ENCODE measurements around the gene CPT1B. TPM values are rescaled to one million over a fixed set of nuclear protein-coding genes. Genes with fewer than 3 reads are reported as not detected.
A peak's percentile ranks its signal among the peaks of the same experiment; 100 is the strongest.

CPT1B gene
- total and polyA plus RNA-seq, 2 experiments from 2014 or later, result 5.6 to 14.4 TPM

DNA sequence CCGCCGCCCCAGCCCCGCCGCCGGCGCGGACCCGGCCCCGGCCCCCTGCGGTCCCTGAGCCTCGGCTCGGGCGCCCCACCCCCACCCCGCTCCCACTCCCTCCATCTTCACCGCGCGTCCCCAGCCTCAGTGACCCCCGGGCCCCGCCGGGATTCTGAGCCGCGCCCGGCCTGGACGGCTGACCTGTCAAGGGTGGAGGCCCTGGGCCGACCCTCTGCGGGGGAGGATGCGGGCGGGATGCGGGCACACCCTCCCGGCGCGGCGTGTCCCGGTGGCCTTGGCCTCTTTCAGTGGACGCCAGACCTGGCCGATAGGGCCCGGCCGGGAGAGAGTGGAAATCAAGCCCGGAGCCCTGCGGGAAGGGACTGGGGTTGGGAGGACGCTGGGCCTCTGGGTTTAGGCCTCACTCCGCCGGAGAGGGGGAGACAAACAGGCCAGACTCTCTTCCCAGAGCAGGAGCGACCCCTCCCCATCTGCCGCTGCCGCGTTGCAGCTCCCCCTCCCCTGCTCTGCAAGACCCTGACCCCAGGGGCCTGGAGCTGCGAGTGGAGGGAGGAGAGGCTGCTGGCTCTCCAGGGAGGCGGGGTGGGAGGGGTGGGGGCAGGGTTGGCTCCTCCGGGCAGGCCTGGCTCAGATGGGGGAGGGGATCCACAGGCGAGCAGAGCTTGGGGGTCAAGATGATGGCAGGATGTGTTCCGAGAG is 22.9 kb upstream of the CPT1B start:
- H3F3A ChIP-seq (replicated peaks; ENCODE audit: low read depth), result no peaks in the 10 kb centered on the region
- H3K79me2 ChIP-seq (replicated peaks; ENCODE audit: insufficient read depth), result no peaks in the 10 kb centered on the region
- H3K4me2 ChIP-seq, result peak overlapping the region; percentile 75
- DNase-seq (ENCODE audit: low spot score) (no peak), ATAC-seq (no peak; the same call in 2 of the 3 replicates)
- H3K4me1 ChIP-seq (ENCODE audit: insufficient read depth), result no peaks in the 10 kb centered on the region; the same call in 1 of the 2 replicates
- Mint-ChIP-seq H3K27ac (no peak overlapping the region), H3K36me3 (ENCODE audit: low read depth) (peaks cover 3% of the 10 kb centered on the region; the same call in 1 of the 3 replicates), H3K4me1 (peaks cover 16% of the 10 kb centered on the region), H3K9me3 (0 out of 3 replicates have a peak, but pooled peaks cover 3% of the 10 kb centered on the region), H3K27me3 (ENCODE audit: insufficient read depth, low read depth, poor library complexity) (peaks cover 64% of the 10 kb centered on the region), H3K4me3 (peak overlapping the region; percentile 63)
- H4K20me1 ChIP-seq (replicated peaks; ENCODE audit: insufficient read depth), result no peaks in the 10 kb centered on the region; the same call in 1 of the 2 replicates
- H3K4me3 ChIP-seq, result peak overlapping the region; percentile 55
- peaks cover 91% of the 10 kb centered on the region for H3K27me3 ChIP-seq (ENCODE audit: insufficient read depth)
- no peak overlapping the region for H3K27ac ChIP-seq (ENCODE audit: low read depth)
- H3K36me3 ChIP-seq (ENCODE audit: insufficient read depth), result no peaks in the 10 kb centered on the region
- H3K9me2 ChIP-seq (ENCODE audit: insufficient read depth), result no peaks in the 10 kb centered on the region
- H2AFZ ChIP-seq, result no peak overlapping the region
- TF ChIP-seq EZH2 (IDR thresholded peaks at IDR 0.05; ENCODE audit: low read depth, unreplicated experiment), result peak; percentile 69
- TF ChIP-seq, protein P1, sequence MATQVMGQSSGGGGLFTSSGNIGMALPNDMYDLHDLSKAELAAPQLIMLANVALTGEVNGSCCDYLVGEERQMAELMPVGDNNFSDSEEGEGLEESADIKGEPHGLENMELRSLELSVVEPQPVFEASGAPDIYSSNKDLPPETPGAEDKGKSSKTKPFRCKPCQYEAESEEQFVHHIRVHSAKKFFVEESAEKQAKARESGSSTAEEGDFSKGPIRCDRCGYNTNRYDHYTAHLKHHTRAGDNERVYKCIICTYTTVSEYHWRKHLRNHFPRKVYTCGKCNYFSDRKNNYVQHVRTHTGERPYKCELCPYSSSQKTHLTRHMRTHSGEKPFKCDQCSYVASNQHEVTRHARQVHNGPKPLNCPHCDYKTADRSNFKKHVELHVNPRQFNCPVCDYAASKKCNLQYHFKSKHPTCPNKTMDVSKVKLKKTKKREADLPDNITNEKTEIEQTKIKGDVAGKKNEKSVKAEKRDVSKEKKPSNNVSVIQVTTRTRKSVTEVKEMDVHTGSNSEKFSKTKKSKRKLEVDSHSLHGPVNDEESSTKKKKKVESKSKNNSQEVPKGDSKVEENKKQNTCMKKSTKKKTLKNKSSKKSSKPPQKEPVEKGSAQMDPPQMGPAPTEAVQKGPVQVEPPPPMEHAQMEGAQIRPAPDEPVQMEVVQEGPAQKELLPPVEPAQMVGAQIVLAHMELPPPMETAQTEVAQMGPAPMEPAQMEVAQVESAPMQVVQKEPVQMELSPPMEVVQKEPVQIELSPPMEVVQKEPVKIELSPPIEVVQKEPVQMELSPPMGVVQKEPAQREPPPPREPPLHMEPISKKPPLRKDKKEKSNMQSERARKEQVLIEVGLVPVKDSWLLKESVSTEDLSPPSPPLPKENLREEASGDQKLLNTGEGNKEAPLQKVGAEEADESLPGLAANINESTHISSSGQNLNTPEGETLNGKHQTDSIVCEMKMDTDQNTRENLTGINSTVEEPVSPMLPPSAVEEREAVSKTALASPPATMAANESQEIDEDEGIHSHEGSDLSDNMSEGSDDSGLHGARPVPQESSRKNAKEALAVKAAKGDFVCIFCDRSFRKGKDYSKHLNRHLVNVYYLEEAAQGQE (IDR thresholded peaks at IDR 0.05; ENCODE audit: unreplicated experiment), result no peak

- H3K36me3 Mint-ChIP-seq (ENCODE audit: low read depth), result peaks cover 3% of the 10 kb centered on the region; the same call in 1 of the 3 replicates
- Histone ChIP-seq H3K27me3 (ENCODE audit: insufficient read depth) (peaks cover 87% of the 10 kb centered on the region), H4K20me1 (replicated peaks; ENCODE audit: insufficient read depth) (no peaks in the 10 kb centered on the region; the same call in 1 of the 2 replicates), H3K9me2 (ENCODE audit: insufficient read depth) (no peaks in the 10 kb centered on the region), H3K79me2 (replicated peaks; ENCODE audit: insufficient read depth) (no peaks in the 10 kb centered on the region), H3K4me1 (ENCODE audit: insufficient read depth) (no peaks in the 10 kb centered on the region; the same call in 1 of the 2 replicates), H2AFZ (no peak within 1 kb of the TSS), H3K4me2 (peak within 1 kb of the TSS; percentile 75), H3K27ac (ENCODE audit: low read depth) (no peak within 1 kb of the TSS), H3F3A (replicated peaks; ENCODE audit: low read depth) (no peaks in the 10 kb centered on the region), H3K4me3 (peak within 1 kb of the TSS; percentile 55), H3K36me3 (ENCODE audit: insufficient read depth) (no peaks in the 10 kb centered on the region)
- no peak for DNase-seq (ENCODE audit: low spot score)
- H3K27ac Mint-ChIP-seq, result no peak within 1 kb of the TSS
- H3K27me3 Mint-ChIP-seq (ENCODE audit: insufficient read depth, low read depth, poor library complexity), result peaks cover 58% of the 10 kb centered on the region
- peak within 1 kb of the TSS; percentile 69 for H3K4me3 Mint-ChIP-seq
- H3K9me3 Mint-ChIP-seq, result 0 out of 3 replicates have a peak, but pooled peaks cover 3% of the 10 kb centered on the region
- peaks cover 16% of the 10 kb centered on the region for H3K4me1 Mint-ChIP-seq
- ATAC-seq, result peak; percentile 5; the same call in 2 of the 3 replicates
- no peak for TF ChIP-seq CREB1 (CRISPR knock-in tag; IDR thresholded peaks at IDR 0.05; ENCODE audit: low read depth)
- TF ChIP-seq EZH2phosphoT487 (IDR thresholded peaks at IDR 0.05; ENCODE audit: unreplicated experiment), result no peak
- TF ChIP-seq ZNF114 (CRISPR knock-in tag; IDR thresholded peaks at IDR 0.05), result no peak
- TF ChIP-seq, protein P2, sequence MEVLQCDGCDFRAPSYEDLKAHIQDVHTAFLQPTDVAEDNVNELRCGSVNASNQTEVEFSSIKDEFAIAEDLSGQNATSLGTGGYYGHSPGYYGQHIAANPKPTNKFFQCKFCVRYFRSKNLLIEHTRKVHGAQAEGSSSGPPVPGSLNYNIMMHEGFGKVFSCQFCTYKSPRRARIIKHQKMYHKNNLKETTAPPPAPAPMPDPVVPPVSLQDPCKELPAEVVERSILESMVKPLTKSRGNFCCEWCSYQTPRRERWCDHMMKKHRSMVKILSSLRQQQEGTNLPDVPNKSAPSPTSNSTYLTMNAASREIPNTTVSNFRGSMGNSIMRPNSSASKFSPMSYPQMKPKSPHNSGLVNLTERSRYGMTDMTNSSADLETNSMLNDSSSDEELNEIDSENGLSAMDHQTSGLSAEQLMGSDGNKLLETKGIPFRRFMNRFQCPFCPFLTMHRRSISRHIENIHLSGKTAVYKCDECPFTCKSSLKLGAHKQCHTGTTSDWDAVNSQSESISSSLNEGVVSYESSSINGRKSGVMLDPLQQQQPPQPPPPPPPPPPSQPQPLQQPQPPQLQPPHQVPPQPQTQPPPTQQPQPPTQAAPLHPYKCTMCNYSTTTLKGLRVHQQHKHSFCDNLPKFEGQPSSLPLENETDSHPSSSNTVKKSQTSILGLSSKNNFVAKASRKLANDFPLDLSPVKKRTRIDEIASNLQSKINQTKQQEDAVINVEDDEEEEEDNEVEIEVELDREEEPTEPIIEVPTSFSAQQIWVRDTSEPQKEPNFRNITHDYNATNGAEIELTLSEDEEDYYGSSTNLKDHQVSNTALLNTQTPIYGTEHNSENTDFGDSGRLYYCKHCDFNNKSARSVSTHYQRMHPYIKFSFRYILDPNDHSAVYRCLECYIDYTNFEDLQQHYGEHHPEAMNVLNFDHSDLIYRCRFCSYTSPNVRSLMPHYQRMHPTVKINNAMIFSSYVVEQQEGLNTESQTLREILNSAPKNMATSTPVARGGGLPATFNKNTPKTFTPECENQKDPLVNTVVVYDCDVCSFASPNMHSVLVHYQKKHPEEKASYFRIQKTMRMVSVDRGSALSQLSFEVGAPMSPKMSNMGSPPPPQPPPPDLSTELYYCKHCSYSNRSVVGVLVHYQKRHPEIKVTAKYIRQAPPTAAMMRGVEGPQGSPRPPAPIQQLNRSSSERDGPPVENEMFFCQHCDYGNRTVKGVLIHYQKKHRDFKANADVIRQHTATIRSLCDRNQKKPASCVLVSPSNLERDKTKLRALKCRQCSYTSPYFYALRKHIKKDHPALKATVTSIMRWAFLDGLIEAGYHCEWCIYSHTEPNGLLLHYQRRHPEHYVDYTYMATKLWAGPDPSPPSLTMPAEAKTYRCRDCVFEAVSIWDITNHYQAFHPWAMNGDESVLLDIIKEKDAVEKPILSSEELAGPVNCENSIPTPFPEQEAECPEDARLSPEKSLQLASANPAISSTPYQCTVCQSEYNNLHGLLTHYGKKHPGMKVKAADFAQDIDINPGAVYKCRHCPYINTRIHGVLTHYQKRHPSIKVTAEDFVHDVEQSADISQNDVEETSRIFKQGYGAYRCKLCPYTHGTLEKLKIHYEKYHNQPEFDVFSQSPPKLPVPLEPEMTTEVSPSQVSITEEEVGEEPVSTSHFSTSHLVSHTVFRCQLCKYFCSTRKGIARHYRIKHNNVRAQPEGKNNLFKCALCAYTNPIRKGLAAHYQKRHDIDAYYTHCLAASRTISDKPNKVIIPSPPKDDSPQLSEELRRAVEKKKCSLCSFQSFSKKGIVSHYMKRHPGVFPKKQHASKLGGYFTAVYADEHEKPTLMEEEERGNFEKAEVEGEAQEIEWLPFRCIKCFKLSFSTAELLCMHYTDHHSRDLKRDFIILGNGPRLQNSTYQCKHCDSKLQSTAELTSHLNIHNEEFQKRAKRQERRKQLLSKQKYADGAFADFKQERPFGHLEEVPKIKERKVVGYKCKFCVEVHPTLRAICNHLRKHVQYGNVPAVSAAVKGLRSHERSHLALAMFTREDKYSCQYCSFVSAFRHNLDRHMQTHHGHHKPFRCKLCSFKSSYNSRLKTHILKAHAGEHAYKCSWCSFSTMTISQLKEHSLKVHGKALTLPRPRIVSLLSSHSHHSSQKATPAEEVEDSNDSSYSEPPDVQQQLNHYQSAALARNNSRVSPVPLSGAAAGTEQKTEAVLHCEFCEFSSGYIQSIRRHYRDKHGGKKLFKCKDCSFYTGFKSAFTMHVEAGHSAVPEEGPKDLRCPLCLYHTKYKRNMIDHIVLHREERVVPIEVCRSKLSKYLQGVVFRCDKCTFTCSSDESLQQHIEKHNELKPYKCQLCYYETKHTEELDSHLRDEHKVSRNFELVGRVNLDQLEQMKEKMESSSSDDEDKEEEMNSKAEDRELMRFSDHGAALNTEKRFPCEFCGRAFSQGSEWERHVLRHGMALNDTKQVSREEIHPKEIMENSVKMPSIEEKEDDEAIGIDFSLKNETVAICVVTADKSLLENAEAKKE (CRISPR knock-in tag; IDR thresholded peaks at IDR 0.05), result no peak
- no peak for TF ChIP-seq POLR2AphosphoS5 (IDR thresholded peaks at IDR 0.05; ENCODE audit: low read depth)
These were observed 22.3 kb upstream of the CPT1B start, which contains the start of gene MAPK8IP2 for GRCh38 chr22:50600538-50600937. MAPK8IP2 (plus strand) TSS chr22:50600793; CDS start chr22:50600819, 26 bp downstream.

Data from GM23338 (cell line).